Fibroblast of skin of scalp (primary cell): ENCODE results near the gene MAP7D2. TPM values are rescaled to one million over a fixed set of nuclear protein-coding genes. Genes with fewer than 3 reads are reported as not detected.
"Not testable (repeated sequence)": the region's sequence is repeated elsewhere in the genome, so short reads cannot be mapped to it uniquely, and the experiment has no call there.

Experiments
- DNase-seq: peaks from one replicate; pipeline ENCODE4 v3.0.0-alpha.2; 2013
- polyA plus RNA-seq, 2 experiments: library from polyadenylated mRNA; unstranded; fragments of 120-200 nt; gene quantifications; one replicate each; pipeline ENCODE4 v1.2.1, GENCODE V29; 2013; ENCODE audit not compliant: insufficient read length in 2 of 2

Gene MAP7D2
- polyA plus RNA-seq (2013, experiment 1 of 2; ENCODE audit: insufficient read length) = 0.55 TPM
- 0.69 TPM for polyA plus RNA-seq (2013, experiment 2 of 2; ENCODE audit: insufficient read length)

DNA sequence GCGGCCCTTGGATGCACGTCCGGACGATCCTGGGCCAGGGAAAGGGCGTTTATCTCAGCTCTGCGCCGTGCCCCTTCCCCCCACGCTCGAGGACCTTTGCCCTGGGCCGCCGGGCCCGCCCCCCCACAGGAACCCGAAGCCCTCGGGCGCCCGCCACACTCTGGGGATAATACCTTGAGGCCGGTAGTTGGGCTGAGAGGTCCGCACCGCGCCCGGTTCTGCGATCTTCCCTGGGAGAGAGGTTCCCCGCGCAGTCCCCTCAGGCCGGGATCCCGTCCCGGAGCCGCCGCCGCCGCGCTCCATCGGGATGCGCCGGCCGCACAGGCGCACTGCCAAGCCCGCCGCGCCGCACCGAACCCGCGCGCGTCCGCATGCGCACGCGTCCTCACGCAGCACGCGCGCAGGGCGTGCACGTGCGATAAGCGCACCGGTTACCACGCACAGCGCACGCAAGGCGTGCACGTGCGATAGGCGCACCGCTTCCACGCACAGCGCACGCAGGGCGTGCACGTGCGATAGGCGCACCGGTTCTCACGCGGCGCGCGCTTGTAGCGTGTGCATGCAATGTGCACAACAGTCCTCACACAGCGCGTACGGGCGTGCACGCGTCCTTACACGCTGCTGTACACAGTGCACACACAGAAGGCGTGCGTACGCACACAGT, at the start of gene MAP7D2:
Gene MAP7D2, minus strand, starts transcription at position 331 of the 664 bp plus-strand sequence. Its CDS starts 28 bp downstream, at position 303.
- no peak for DNase-seq

DNA sequence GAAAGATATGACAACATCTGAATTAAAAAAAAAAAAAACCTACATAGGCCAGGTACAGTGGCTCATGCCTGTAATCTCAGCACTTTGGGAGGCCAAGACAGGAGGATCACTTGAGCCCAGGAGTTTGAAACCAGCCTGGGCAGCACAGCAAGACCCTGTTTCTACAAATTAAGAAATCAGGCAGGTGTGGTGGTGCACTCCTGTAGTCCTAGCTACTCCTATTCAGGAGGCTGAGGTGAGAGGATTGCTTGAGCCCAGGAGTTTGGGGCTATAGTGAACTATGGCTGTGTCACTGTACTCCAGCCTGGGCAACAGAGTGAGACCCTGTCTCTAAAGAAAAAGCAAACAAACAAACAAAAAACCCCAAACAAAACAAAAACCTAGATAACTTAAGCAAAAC, 45.8 kb upstream of the MAP7D2 start:
- not testable (repeated sequence) for DNase-seq

DNA sequence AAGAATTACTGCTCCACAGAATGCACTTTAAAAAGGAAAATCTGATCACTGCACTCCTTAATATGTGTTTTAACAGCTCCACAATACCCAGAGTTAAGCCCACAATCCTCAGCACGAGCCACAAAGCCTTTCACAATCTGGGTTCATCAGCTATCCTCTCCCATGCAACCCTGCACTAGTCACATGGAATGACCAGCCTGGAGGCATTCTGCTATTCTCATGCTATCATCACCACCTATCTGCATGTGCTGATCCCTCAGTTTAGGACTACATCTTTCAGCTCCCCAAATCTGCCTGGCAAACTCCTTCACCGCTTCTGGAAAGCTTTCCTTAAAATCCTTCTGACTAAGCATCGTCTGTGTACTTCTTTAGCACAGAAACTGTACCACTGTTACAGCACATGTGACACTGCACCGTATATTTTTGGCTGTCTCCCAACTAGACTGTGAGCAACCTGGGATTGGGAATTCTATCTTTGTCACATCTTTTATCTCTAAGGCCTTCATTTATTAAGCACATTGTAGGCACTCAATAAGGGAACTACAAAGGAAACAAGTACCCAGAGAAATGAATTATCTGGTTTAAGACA, 43.2 kb upstream of the MAP7D2 start:
- no peak for DNase-seq

DNA sequence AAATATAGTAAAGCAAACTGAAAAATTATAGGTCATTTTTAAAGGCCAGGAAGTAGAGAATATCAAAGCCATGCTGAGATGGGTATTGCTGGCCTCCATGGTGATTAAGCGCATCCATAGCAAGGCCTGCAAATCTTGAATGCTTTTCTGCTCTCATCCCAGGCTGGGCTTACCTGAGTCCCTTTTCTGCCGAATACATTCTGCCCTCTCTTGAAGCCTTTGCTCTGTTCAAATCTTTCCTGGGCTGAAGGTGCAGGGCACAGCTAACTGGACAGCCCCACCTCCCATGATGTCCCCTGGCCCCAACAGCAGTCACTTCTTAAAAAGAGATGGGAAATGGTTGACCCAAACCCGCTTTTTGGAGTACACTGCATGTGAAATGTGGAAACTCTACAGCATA, 35.0 kb upstream of the MAP7D2 start:
- no peak for DNase-seq

DNA sequence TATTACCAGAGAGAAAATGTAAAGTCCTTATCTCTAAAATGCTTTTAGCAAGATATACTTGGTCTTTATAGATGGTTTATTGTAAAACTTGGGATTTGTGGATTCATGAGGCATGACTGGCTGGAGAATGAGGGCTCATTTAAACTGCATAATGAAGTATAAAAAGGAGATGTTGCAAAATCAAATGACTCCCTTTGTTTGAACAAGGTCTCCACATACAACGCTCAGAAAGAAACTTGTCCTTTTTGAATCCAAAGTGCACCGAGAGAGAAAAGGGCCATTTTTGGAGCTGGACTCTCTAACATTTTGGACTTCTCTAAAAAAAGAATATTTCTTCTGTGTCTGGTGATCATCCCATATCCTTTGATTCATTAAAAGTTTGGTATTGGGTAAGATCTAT, 32.6 kb upstream of the MAP7D2 start:
- DNase-seq = no peak

DNA sequence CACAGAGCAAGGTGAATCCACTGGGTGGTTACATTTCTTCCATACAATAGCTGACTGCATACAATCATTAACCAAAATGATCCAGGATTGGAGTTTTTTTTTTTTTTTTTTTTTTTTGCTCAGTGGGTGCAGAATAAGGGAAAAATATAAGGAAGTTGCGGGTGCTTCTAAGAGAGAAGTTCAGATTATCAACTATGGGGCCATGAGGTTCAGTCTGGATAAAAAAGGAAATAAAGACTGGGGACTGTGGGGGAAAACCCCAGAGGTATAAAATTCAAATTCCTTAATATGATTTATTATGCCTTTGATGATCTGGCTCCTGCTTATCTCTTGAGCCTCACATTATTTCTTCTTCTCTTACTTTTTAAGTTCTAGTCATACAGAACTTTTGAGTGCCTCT, 30.9 kb upstream of the MAP7D2 start:
- DNase-seq = no peak

DNA sequence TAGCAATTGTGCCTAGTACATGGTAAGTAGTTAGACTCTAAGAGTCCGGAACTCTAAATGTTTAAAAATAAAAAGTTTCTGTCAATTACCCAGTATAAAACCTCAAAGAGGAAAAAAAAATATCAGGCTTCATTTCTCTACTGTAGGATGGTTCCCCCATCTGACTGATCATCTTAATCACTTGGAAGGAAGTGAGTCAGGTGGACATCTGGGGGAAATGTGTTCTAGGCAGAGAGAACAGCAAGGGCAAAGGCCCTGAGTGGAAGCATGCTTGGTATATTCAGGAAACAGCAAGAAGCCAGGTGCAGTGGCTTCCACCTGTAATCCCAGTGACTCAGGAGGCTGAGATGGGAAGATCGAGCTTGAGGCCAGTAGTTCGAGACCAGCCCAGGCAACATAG, 27.8 kb upstream of the MAP7D2 start:
- no peak for DNase-seq

DNA sequence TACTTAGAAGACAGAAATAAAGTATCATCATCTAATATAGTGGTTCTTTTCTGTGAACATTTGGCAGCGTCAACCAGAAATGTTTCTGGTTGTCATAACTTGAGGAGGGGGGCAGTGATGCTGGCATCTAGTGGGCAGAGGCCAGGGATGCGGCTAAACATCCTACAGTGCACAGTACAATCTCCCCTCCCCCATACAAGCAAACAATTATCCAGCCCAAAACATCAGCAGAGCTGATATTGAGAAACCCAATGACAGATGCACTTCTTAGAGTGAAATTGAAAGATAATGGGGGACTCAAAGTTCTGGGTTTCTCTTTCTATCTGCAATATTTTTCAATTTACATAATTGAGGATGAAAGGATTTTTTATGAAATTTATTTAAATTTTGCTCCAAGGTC, 26.9 kb upstream of the MAP7D2 start:
- no peak for DNase-seq

DNA sequence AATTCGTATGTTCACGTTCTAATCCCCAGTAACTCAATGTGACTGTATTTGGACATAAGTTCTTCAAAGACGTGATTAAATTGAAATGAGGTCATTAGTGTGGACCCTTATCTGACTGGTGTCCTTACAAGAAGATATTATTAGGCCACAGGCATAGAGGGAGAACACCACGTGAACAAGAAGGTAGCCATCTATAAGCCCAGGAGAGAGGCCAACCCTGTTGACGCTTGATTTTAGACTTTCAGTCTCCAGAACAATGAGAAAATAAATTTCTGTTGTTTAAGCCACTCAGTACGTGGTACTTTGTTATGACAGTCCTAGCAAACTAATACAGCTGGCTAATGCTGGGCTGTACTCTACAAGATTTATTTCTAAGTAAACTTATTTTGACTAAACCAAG, 26.4 kb upstream of the MAP7D2 start:
- DNase-seq = no peak

DNA sequence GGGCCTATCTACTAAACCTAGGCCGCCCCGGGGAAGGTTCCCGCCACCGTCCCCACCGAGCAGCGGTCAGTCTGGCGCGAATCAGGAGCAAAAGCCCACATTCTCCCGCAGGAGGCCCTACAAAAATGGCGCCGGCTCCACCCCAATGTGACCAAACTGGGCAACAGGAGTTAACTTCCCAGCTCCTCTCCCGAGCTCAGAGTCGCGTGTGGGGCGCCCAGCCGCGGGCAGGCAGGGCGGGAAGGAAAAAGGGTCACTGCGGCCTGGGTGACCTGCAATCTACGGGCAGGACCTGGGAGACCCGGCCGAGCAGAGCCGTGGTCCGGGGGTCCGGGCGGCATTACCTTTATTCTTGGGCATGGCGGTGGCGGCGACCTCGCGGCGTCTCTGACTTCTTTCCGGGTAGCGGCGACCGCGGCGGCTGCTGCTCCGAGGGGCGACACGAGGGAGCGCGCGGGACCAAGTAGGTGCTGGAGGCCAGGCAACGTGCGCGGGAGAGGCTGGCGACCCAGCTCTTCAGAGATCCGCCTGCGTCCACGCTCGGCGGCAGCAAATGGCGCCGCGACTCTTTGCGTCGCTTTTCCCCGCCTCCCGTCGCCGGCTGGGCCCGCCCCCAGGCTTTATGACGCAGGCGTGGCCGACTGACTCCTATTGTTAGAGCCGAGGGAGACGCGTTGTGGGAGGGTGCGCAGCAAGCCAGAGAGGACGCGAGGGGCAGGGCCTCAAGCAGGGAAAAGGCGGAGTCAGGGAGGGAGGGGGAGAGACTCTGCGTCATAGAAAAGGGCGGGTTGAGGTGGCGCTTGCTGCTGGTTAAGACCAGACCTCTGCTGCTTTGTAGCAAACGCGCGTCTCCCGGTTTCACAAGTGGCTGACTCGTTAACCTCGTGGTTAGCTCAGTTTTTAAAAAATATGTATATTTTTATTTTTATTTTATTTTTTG, 24.8 kb upstream of the MAP7D2 start, which contains the start of gene EIF1AX:
Gene EIF1AX, minus strand, starts transcription at position 558 of the 940 bp plus-strand sequence. Its CDS starts 198 bp downstream, at position 360.
- peak; percentile 98 for DNase-seq

DNA sequence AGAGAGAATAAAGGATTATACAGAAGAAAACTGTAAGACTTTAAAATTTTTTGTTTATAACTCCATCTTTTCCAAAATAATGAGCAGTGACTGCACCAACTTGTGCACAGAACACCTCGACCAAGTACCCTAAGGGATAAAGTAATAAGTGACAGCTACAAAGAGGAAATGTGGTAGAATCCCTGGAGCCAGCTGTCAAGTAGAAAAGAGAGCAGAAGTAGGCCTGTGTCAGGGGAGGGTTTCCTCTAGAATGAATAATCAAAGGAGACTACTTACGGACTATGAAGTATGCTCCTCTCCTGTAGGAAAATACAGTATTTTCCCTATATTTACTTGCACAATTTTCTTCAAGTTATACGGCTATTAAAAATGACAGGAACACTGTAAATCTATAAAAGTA, 23.7 kb upstream of the MAP7D2 start:
- no peak for DNase-seq

DNA sequence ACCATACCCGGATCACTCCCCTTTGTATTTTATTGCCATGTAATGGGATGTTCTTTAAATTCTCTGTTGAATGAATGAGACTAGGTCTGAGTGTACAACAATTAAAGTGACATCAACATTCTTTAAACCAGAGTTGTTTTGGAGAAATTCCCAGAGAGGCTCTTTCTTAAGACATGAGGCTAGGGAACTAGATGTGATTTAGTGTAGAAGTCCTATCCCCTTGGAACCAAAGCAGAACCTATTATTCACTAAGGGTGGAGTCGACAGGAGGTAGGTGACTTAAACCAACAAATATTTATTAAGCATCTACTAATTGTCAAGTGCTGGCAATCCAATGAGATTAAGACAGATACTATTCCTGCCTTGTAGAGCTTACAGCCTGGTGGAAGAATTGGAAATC, 23.3 kb upstream of the MAP7D2 start:
- DNase-seq = peak; percentile 35

DNA sequence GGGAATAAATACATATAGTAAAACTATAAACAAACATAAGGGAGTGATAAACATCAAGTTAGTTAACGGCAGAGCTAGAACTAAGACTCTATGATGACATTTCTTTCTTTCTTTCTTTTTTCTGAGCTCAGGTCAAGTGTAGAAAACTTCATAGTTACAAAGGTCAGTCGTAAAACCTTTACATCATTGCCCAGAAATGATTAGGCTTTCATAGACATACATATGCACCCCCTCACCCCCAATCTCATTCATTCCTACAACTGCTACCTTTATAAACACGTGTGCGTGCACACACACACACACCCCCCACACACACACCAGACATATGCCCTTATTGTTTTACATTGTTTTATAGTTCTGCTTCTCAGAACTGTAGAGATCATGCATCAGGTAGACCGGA, 19.2 kb upstream of the MAP7D2 start:
- DNase-seq = no peak

DNA sequence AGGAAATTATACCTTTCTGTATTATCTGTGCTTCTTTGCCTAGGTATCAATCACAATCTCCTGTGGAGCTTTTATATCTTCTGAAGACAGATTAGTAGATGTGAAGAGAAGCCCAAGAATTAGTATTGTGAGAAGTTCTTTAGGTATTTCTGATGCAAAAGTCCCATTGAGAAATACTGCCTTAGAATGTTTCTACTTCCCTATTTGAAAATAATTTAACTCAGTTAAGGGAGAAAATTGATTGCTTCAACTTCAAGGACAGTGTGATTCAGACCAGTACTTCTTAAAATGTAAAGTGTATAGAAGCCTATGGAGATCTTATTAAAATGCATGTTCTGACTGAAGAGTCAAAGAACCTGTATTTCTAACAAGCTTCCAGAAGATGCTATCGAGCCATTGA, 16.0 kb upstream of the MAP7D2 start:
- no peak for DNase-seq

DNA sequence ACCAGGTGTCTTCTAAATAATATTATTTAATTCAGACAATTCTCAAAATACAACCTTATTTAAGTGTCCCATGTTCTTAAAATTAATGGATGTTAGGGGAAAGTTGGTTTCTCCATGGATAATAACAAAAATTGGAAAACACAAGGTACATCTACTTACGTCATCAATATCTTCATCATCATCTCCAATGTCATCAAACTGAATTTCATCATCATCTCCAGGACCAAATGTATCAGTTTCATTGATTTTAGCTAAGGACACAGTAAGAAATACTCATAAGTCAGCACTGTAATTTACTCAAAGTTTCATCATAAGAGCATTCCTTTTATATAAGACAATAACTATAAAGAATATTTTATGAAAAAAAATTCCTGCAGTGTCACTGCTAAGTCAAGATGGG, 13.7 kb upstream of the MAP7D2 start:
- peak; percentile 44 for DNase-seq

DNA sequence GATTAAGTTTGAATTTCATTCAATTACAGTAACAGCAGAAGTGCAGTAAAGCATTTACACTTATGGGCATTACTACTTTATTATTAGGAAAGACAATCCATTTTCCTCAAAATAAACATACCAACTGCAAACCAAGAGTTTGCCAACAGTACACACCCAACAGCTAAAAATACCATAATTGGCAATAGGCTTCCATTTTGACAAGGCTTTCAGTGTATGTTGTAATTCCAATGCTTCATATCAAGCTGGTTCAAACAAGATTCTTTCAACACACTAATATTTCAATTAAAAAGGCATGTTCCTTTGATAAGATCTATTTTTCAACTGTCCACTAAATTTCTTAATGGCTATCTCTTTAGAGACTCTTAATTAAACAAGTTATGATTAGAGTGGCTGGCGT, 12.8 kb upstream of the MAP7D2 start:
- DNase-seq = no peak

DNA sequence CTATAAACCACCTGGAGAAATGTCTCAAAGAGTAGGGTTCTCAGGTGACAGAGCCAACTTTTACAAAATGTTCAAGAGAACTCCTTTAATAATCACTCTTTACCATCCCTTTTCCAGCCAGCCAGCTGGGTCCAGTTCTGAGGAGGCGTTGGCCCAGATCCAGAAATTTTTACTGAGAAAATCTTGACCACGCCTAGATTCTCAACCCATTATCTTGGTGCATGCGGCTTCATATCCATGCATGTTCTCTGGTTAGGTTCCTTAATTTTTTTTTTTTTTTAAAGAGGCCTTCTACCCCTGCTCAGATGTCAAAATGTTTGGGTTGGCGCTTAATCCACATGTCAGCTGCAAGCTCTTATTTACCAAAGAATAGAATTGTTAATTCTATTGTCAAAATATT, 12.0 kb upstream of the MAP7D2 start:
- no peak for DNase-seq

DNA sequence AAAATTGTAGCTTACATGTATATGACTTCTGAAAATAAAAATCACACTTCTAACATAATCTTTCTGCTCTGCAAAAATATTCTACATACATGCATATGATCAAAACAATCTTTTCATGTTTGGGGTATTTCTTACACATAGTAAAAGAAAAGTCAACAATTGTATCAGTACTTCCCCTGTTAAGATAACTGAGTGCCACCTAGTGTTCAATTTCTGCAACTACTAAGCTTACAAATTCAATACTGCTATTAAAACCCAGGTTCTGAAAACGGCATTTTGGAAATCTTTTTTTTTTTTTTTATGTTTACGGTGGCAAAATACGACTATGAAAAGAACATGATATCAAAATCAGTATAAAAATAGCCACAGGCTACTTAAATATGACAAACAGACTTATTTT, 10.7 kb upstream of the MAP7D2 start:
- DNase-seq = not testable (repeated sequence)

DNA sequence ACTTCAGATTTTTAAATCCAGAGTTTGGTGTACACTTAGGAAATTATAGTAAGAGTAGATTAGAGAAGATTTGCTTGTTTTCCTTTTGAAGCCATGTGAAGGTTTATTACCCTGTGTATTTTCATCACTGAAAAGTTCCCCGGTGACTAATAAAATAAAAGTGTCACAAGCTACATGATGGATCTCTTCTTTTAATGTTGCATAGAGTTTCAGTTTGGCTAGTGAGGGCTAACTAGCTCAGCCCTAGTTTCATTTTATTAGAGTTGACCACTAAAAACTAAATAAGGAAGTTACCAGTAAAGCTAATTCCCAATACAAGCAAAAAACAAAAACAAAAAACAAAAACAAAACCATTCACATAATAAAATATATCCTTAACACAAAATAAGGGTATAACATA, 10.1 kb upstream of the MAP7D2 start:
- DNase-seq = not testable (repeated sequence)

DNA sequence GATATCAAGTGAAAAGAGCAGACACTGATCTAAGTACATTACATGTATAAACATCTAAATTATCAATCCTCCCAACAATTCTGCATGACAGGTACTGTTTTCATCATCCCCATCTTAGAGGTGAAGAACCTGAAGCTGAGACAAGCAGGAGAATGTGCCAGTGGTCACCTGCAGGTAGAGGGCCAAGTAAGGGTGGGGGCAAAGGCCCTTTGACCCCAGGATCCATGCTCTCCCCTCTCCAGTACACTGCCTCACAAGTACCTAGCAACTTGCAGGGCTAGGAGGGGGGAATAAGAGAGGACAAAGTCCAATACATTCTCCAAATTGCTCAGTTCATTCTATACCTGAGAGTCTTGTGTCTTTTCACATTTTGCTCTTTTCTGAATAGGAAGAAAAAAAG, 8.3 kb upstream of the MAP7D2 start:
- DNase-seq = no peak

DNA sequence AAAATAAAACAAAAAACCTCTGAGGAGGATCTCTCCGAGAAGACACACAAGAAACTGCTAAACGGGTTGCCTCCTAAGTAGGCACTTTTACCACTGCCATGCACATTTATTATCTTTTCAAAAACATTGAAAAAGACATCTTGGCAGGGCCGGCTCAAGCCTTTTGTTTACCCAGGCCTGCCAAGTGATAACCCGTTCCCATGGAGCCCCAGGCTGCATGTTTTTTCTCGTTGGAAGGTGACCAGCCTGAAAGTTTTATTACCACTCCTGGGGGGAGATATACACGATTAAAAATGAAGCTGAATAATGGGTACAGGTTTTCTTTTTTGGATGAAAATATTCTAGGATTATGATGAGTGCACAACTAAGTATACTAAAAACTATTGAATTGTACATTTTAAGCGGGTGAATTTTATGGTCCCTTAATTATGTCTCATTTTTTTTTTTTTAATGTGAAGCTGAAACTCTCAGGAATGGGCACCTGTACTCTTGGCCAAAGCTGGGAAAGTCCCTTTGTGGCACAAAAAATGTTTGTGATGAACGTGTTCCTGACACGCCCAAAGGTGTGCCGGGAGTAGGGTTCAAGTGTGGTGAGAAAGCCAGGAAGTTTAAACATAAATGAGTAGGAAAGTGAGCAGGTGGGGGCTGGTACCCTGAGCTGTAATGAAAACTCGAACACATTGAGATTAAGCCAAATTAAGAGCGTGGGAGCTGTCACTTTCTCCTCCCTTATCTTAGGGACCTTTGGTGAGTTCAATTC, 1.5 kb upstream of the MAP7D2 start:
- DNase-seq = no peak

DNA sequence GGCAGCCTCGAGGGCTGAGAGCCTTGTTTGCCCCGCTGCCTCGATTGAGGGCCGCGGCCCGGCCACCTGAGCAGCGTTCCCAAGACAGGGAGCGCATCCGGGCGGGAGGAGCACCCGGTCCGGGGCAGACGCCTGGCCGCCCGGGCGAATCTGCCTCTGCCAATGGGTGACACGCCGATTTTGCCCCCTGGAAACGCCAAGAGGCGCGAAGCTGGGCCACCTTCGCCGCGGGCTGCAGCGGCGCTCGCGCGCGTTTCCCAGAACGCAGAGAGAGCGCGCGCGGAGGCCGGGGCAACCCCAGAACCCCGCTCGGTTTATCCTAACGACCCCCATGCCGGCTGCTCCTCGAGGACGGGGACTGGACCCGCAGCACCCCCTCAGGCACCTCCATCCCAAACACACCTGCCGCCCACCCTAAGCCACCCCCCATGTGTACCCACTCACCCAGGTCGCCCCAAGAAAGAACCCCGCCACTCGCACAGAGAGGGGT, 575 bp downstream of the MAP7D2 start:
- no peak for DNase-seq
